ENCODE results near the gene OPCML. TPM values are rescaled to one million over a fixed set of nuclear protein-coding genes. Genes with fewer than 3 reads are reported as not detected.

The OPCML gene
- total and polyA plus RNA-seq, 9 donors: 0.59 to 3.5 (median 1.5) TPM

DNA sequence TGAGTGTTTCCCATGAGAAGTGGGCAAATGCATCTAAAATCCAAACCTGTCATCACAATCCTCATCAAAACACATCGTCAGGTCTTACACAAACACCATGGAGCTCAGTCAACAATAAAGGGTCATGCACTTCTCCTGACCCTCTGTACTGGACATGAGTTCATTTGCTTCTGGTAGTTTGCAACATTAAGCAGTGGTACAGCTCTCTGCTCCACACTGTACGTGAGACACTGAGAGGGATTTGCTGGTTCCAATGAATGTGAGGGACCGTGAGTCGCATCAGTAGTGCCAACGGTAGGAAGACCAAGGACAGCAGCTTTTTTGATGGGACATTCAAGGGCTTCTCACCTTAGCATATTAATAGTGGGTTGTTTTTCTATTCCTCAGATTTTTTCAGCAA, 752.3 kb downstream of the OPCML start:
- no peak overlapping the region for H3K4me3 ChIP-seq (ENCODE audit: low read length)
- 17% methylated on average over 1 of the region's 5 CpGs for WGBS (ENCODE audit: insufficient coverage)
- no peaks in the 10 kb centered on the region for H3K4me1 ChIP-seq (ENCODE audit: control insufficient read depth, insufficient read depth, low read length)
- no peaks in the 10 kb centered on the region for H3K36me3 ChIP-seq (ENCODE audit: control insufficient read depth, insufficient read depth, low read length)
- H3K27ac ChIP-seq (ENCODE audit: low read length): no peak overlapping the region
- H3K27me3 ChIP-seq (ENCODE audit: control insufficient read depth, insufficient read depth, low read length): no peaks in the 10 kb centered on the region
- DNase-seq: no peak
- no peaks in the 10 kb centered on the region for H3K9me3 ChIP-seq (replicated peaks; ENCODE audit: control insufficient read depth, low read depth, low read length)

DNA sequence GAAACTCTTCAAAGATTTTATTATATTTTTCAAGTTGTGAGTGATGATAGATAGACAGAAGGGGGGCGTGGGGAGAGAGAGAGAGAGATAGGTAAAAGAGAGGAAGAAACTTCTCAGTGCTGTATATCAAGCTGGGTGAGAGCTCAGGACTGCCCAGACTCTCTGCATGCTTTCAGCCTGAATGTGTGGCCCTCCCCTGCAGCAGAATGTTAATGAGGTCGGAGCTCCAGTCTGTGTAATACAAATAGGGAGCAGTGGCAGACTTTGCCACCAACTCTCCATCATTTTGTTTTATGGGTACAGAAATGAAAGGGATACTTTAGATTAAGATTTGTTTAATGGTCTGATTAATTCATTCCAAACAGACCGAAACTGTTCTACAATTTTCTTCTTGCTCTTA, 752.8 kb downstream of the OPCML start:
- WGBS (ENCODE audit: insufficient coverage): no CpG with 5 or more reads among the region's 3 CpGs
- no peak for DNase-seq
- no peaks in the 10 kb centered on the region for H3K9me3 ChIP-seq (replicated peaks; ENCODE audit: control insufficient read depth, low read depth, low read length)
- H3K36me3 ChIP-seq (ENCODE audit: control insufficient read depth, insufficient read depth, low read length): no peaks in the 10 kb centered on the region
- no peak overlapping the region for H3K27ac ChIP-seq (ENCODE audit: low read length)
- H3K4me3 ChIP-seq (ENCODE audit: low read length): no peak overlapping the region
- H3K27me3 ChIP-seq (ENCODE audit: control insufficient read depth, insufficient read depth, low read length): no peaks in the 10 kb centered on the region
- no peaks in the 10 kb centered on the region for H3K4me1 ChIP-seq (ENCODE audit: control insufficient read depth, insufficient read depth, low read length)

GRCh38 chr11:132777067-132777975, 755.0 kb downstream of the OPCML start:
- Histone ChIP-seq H3K4me1 (ENCODE audit: control insufficient read depth, insufficient read depth, low read length) (no peaks in the 10 kb centered on the region), H3K4me3 (ENCODE audit: low read length) (no peak overlapping the region), H3K9me3 (replicated peaks; ENCODE audit: control insufficient read depth, low read depth, low read length) (no peaks in the 10 kb centered on the region), H3K36me3 (ENCODE audit: control insufficient read depth, insufficient read depth, low read length) (no peaks in the 10 kb centered on the region), H3K27me3 (ENCODE audit: control insufficient read depth, insufficient read depth, low read length) (peaks cover 3% of the 10 kb centered on the region), H3K27ac (ENCODE audit: low read length) (no peak overlapping the region)
- 23% methylated on average over 3 of the region's 9 CpGs for WGBS (ENCODE audit: insufficient coverage)
- no peak for DNase-seq

- Histone ChIP-seq H3K27me3 (ENCODE audit: control insufficient read depth, insufficient read depth, low read length) (peaks cover 7% of the 10 kb centered on the region), H3K27ac (ENCODE audit: low read length) (no peak overlapping the region), H3K4me3 (ENCODE audit: low read length) (no peak overlapping the region), H3K4me1 (ENCODE audit: control insufficient read depth, insufficient read depth, low read length) (peaks cover 7% of the 10 kb centered on the region), H3K36me3 (ENCODE audit: control insufficient read depth, insufficient read depth, low read length) (no peaks in the 10 kb centered on the region), H3K9me3 (replicated peaks; ENCODE audit: control insufficient read depth, low read depth, low read length) (no peaks in the 10 kb centered on the region)
- no peak for DNase-seq
- WGBS (ENCODE audit: insufficient coverage): 33% methylated on average over 1 of the region's 2 CpGs
These were observed 758.5 kb downstream of the OPCML start for GRCh38 chr11:132773751-132774150.

DNA sequence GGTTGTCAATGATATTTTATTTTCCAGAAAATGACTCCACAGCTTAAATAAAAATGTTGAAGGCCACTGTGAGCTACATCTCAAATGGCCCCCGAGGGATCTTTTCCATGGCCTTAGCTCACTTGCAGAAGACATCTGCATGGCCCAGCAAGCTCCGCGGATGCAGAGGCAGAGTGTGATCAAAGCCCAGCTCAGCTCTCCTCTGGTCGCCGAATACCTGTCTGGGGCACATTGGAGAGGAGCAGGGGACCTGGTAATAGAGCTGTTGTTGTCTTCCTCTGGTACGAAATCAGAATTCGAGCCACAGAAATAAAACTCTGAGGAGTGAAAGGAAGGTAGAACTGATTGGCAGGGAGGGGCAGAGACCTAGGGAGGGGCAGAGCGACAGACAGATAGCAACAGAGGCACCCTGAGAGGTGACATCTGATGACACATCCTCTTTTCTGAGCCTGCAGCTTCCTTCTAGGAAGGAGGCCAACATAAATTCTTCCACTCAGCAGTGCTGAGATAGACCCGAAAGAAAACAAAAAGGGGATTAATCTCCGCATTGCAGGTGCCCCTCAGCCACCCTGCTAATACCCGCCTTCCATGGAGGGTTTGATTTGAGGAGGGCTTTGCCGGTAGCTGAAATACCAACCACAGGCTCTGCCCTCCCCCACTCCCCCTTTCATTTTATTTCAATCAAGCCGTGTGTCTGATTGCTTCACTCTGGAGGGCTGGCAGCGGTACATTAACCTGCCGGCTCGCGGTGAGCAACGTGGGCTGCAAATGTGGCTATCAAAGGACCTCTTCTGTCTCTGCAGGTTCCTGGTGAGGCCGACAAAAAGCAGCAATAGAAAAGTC, 759.4 kb downstream of the OPCML start:
- 41% methylated on average over 13 of the region's 19 CpGs for WGBS (ENCODE audit: insufficient coverage)
- peak; percentile 13 for DNase-seq
- H3K4me1 ChIP-seq (ENCODE audit: control insufficient read depth, insufficient read depth, low read length): peaks cover 7% of the 10 kb centered on the region

DNA sequence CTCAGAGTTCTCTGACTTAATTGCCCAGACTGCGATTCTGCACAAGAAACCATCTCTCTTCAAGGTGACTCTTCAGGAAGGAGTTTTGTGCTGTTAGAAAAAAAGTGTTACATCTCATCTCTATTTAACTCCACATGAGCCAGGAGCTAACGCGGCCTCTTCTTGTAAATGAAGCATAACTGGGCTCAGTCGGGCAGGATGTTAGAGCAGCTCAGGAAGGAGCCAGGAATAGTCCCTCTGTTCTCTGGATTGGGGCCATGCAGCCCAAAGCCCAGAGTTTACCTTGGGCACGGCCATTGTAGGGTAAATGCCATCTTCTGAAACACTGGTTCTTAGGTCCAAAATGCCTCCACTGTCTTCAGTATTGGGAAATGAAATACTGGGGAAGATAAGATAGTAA, 760.6 kb downstream of the OPCML start:
- 75% methylated on average over 1 of the region's 5 CpGs for WGBS (ENCODE audit: insufficient coverage)
- Histone ChIP-seq H3K27me3 (ENCODE audit: control insufficient read depth, insufficient read depth, low read length) (peaks cover 7% of the 10 kb centered on the region), H3K4me1 (ENCODE audit: control insufficient read depth, insufficient read depth, low read length) (peaks cover 7% of the 10 kb centered on the region), H3K9me3 (replicated peaks; ENCODE audit: control insufficient read depth, low read depth, low read length) (no peaks in the 10 kb centered on the region), H3K4me3 (ENCODE audit: low read length) (no peak overlapping the region), H3K36me3 (ENCODE audit: control insufficient read depth, insufficient read depth, low read length) (no peaks in the 10 kb centered on the region), H3K27ac (ENCODE audit: low read length) (no peak overlapping the region)
- DNase-seq: no peak

More for the DNA sequence above, 759.4 kb downstream of the OPCML start:
- Histone ChIP-seq H3K4me3 (ENCODE audit: low read length) (no peak overlapping the region), H3K27ac (ENCODE audit: low read length) (no peak overlapping the region), H3K27me3 (ENCODE audit: control insufficient read depth, insufficient read depth, low read length) (peaks cover 7% of the 10 kb centered on the region), H3K9me3 (replicated peaks; ENCODE audit: control insufficient read depth, low read depth, low read length) (no peaks in the 10 kb centered on the region), H3K36me3 (ENCODE audit: control insufficient read depth, insufficient read depth, low read length) (no peaks in the 10 kb centered on the region)

- Histone ChIP-seq H3K4me3 (ENCODE audit: low read length) (no peak overlapping the region), H3K36me3 (ENCODE audit: control insufficient read depth, insufficient read depth, low read length) (no peaks in the 10 kb centered on the region), H3K27me3 (ENCODE audit: control insufficient read depth, insufficient read depth, low read length) (peaks cover 7% of the 10 kb centered on the region), H3K9me3 (replicated peaks; ENCODE audit: control insufficient read depth, low read depth, low read length) (no peaks in the 10 kb centered on the region), H3K27ac (ENCODE audit: low read length) (no peak overlapping the region), H3K4me1 (ENCODE audit: control insufficient read depth, insufficient read depth, low read length) (peaks cover 7% of the 10 kb centered on the region)
- peak; percentile 37 for DNase-seq
- WGBS (ENCODE audit: insufficient coverage): 15% methylated on average over 5 of the region's 7 CpGs
These were observed 761.3 kb downstream of the OPCML start for GRCh38 chr11:132770829-132771530.

GRCh38 chr11:132763503-132763902, 768.8 kb downstream of the OPCML start:
- Histone ChIP-seq H3K4me3 (ENCODE audit: low read length) (no peak overlapping the region), H3K27ac (ENCODE audit: low read length) (no peak overlapping the region), H3K4me1 (ENCODE audit: control insufficient read depth, insufficient read depth, low read length) (no peaks in the 10 kb centered on the region), H3K36me3 (ENCODE audit: control insufficient read depth, insufficient read depth, low read length) (no peaks in the 10 kb centered on the region), H3K9me3 (replicated peaks; ENCODE audit: control insufficient read depth, low read depth, low read length) (no peaks in the 10 kb centered on the region), H3K27me3 (ENCODE audit: control insufficient read depth, insufficient read depth, low read length) (no peaks in the 10 kb centered on the region)
- no peak for DNase-seq
- WGBS (ENCODE audit: insufficient coverage): 87% methylated on average over 3 of the region's 5 CpGs

- Histone ChIP-seq H3K4me1 (ENCODE audit: control insufficient read depth, insufficient read depth, low read length) (no peaks in the 10 kb centered on the region), H3K27ac (ENCODE audit: low read length) (no peak overlapping the region), H3K9me3 (replicated peaks; ENCODE audit: control insufficient read depth, low read depth, low read length) (no peaks in the 10 kb centered on the region), H3K36me3 (ENCODE audit: control insufficient read depth, insufficient read depth, low read length) (no peaks in the 10 kb centered on the region), H3K27me3 (ENCODE audit: control insufficient read depth, insufficient read depth, low read length) (no peaks in the 10 kb centered on the region), H3K4me3 (ENCODE audit: low read length) (no peak overlapping the region)
- no peak for DNase-seq
- WGBS (ENCODE audit: insufficient coverage): no CpG with 5 or more reads among the region's 5 CpGs
These were observed 776.4 kb downstream of the OPCML start for GRCh38 chr11:132755934-132756333.

Data from muscle of leg (tissue), 11 donors.